Measurements from ENCODE around the gene NUP62.

Gene NUP62

GRCh38 chr19:49881672-49882394 is 47.5 kb downstream of the NUP62 start:
- no peak for TF ChIP-seq ZNF8 (CRISPR knock-in tag; IDR thresholded peaks at IDR 0.05)
- no peak for TF ChIP-seq TCF4 (CRISPR knock-in tag; IDR thresholded peaks at IDR 0.05; ENCODE audit: borderline replicate concordance)
- no peak for TF ChIP-seq CREB5 (CRISPR knock-in tag; IDR thresholded peaks at IDR 0.05; ENCODE audit: low read depth)
- no peak for TF ChIP-seq ZNF565 (CRISPR knock-in tag; conservative IDR thresholded peaks at IDR 0.05; ENCODE audit: low read depth)
- no peak for TF ChIP-seq BACH2 (CRISPR knock-in tag; IDR thresholded peaks at IDR 0.05; ENCODE audit: borderline replicate concordance)
- no peak for TF ChIP-seq ZFP3 (CRISPR knock-in tag; IDR thresholded peaks at IDR 0.05)
- no peak for TF ChIP-seq PPARA (CRISPR knock-in tag; IDR thresholded peaks at IDR 0.05; ENCODE audit: borderline replicate concordance)
- TF ChIP-seq CSDC2 (CRISPR knock-in tag; IDR thresholded peaks at IDR 0.05): no peak

GRCh38 chr19:49881186-49881585 is 48.1 kb downstream of the NUP62 start:
- TF ChIP-seq OSR1 (CRISPR knock-in tag; IDR thresholded peaks at IDR 0.05) (no peak), TSHZ2 (CRISPR knock-in tag; IDR thresholded peaks at IDR 0.05) (no peak), SNAI2 (CRISPR knock-in tag; IDR thresholded peaks at IDR 0.05) (no peak), TCF4 (CRISPR knock-in tag; IDR thresholded peaks at IDR 0.05; ENCODE audit: borderline replicate concordance) (no peak), RARB (CRISPR knock-in tag; IDR thresholded peaks at IDR 0.05) (no peak), ESRRG (CRISPR knock-in tag; IDR thresholded peaks at IDR 0.05) (no peak), BACH2 (CRISPR knock-in tag; IDR thresholded peaks at IDR 0.05; ENCODE audit: borderline replicate concordance) (no peak), ZFP3 (CRISPR knock-in tag; IDR thresholded peaks at IDR 0.05) (no peak), ZNF70 (CRISPR knock-in tag; IDR thresholded peaks at IDR 0.05) (no peak), POU6F1 (CRISPR knock-in tag; IDR thresholded peaks at IDR 0.05; ENCODE audit: borderline replicate concordance, low read depth) (no peak), ARNTL (CRISPR knock-in tag; IDR thresholded peaks at IDR 0.05; ENCODE audit: borderline replicate concordance, low read depth) (no peak), ZNF565 (CRISPR knock-in tag; conservative IDR thresholded peaks at IDR 0.05; ENCODE audit: low read depth) (no peak), GLIS3 (CRISPR knock-in tag; IDR thresholded peaks at IDR 0.05) (no peak), CSDC2 (CRISPR knock-in tag; IDR thresholded peaks at IDR 0.05) (no peak), ZNF8 (CRISPR knock-in tag; IDR thresholded peaks at IDR 0.05) (no peak), ISL1 (CRISPR knock-in tag; IDR thresholded peaks at IDR 0.05) (no peak), PPARA (CRISPR knock-in tag; IDR thresholded peaks at IDR 0.05; ENCODE audit: borderline replicate concordance) (no peak), ZC3H10 (CRISPR knock-in tag; IDR thresholded peaks at IDR 0.05) (no peak), TOX (CRISPR knock-in tag; IDR thresholded peaks at IDR 0.05; ENCODE audit: borderline replicate concordance) (no peak)
- no peak for ATAC-seq

More at GRCh38 chr19:49881672-49882394, 47.5 kb downstream of the NUP62 start:
- no peak for ATAC-seq

- TF ChIP-seq OSR1 (CRISPR knock-in tag; IDR thresholded peaks at IDR 0.05) (no peak), ZC3H10 (CRISPR knock-in tag; IDR thresholded peaks at IDR 0.05) (no peak), PPARA (CRISPR knock-in tag; IDR thresholded peaks at IDR 0.05; ENCODE audit: borderline replicate concordance) (no peak), ESRRG (CRISPR knock-in tag; IDR thresholded peaks at IDR 0.05) (no peak), GLIS3 (CRISPR knock-in tag; IDR thresholded peaks at IDR 0.05) (no peak), ZNF565 (CRISPR knock-in tag; conservative IDR thresholded peaks at IDR 0.05; ENCODE audit: low read depth) (no peak), TSHZ2 (CRISPR knock-in tag; IDR thresholded peaks at IDR 0.05) (no peak), ZFP30 (CRISPR knock-in tag; IDR thresholded peaks at IDR 0.05) (no peak), ZNF8 (CRISPR knock-in tag; IDR thresholded peaks at IDR 0.05) (no peak), ZNF70 (CRISPR knock-in tag; IDR thresholded peaks at IDR 0.05) (no peak), ISL1 (CRISPR knock-in tag; IDR thresholded peaks at IDR 0.05) (no peak), CSDC2 (CRISPR knock-in tag; IDR thresholded peaks at IDR 0.05) (no peak)
- no peak for ATAC-seq
These were observed 49.0 kb downstream of the NUP62 start for GRCh38 chr19:49880162-49880869.
